SKM-1 (cell line): ENCODE measurements around the gene SHISA8.

Experiments used
- DNase-seq: peaks from one replicate; lab custom pipeline; 2025; ENCODE audit not compliant: unreplicated experiment; lab: John Stamatoyannopoulos, UW

Gene SHISA8

GRCh38 chr22:41934284-41935014 is 19.6 kb upstream of the SHISA8 start:
- no peak for DNase-seq

DNA sequence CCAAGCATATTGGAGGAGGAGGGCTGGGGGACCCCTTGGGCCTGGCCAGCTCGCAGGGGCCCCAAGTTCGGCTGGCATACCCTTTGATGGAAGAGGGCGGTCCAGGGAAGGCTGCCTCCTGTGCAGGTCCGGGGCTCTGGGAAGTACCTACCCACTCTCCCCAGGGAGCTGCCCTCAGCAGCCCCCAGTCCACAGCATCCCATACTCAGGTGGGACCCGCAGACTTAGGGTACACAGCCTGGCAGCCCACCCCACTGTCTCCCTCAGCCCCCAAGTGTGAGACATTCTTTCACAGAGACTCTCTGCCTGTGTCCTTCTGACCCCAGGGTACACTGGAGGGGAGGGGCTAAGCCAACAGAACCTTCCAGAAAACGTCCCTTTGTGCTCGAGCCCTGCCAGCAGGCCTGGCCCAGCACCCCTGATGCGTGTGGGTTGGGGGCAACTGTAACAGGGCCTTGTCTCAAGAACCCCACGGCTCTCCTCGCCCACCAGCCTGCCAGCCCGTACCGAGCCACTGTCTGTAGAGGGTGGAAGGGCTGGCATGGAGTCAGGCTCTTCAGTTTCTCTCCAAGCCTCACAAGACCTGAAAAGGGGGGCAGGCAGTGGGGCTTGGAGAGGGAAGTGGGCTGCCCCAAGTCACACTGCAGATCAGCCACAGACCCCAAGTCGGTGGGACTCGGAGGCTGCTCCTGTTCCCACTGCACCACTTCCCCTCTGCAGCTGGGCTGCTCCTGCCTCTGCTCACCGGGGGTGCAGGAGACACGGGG is 18.7 kb upstream of the SHISA8 start:
- no peak for DNase-seq

DNA sequence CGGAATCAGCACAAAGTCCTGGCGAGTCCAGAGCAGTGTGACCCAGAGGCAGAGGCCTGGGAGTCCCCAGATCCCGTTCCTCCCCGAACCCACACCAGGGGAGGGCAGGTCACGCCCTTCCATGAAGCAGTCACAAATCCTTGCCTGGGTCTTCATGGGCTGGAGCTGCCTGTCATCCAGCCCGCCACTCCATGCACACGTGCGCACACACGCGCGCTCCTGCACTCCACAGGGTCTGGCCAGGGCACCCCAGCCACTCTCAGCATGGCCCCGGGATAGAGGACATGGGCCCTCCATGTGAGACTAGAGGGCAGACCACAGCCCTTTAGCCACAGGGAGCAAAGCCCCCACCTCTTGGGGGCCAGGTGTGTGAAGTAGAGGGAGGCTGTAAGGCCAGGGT is 17.5 kb upstream of the SHISA8 start:
- no peak for DNase-seq

DNA sequence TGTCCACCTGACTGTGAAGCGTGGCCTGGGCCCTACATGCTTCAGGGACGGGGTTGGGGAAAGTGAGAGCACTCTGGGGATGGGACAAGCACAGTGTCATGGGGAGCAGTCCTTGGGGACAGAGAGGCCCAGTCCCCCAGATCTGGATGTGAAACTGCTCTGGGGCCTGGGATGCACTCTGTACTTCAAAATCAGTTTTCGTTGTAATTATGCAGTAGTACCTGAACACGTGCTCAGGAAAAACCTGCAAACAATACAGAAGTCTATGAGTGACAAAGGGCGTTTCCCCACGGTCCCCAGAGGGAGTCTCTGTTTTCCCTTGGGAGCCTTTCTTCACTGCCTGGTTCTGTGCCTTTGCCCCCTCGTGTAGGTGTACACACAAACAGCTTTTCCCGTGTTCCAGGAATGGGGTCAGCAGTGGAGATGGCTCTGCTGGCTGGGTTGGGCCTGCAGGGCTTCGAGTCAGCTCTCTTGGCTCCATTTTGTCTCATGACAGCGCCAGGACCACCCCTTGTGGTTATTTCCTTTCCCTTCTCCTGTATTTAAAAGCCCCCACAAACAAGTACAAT is 16.9 kb upstream of the SHISA8 start:
- no peak for DNase-seq

DNA sequence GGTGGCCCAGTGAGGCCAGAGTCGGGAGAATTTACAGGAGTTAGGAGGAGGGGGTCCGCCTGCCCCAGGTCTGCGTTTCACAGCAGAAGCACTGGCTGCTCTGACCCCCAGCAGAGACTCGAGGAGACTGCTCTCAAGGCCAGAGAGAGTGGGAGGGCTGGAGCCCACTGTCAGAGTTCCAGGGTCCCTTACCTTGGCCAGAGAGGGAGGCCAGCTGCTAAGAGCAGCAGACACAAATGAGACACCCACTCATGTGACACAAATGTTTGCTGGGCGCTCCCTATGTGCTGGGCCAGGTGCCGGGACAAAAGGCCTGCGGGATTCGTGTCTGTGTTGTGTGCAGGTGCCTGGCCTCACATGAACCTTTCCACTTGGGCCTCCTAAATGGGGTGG is 14.5 kb upstream of the SHISA8 start:
- DNase-seq = no peak

DNA sequence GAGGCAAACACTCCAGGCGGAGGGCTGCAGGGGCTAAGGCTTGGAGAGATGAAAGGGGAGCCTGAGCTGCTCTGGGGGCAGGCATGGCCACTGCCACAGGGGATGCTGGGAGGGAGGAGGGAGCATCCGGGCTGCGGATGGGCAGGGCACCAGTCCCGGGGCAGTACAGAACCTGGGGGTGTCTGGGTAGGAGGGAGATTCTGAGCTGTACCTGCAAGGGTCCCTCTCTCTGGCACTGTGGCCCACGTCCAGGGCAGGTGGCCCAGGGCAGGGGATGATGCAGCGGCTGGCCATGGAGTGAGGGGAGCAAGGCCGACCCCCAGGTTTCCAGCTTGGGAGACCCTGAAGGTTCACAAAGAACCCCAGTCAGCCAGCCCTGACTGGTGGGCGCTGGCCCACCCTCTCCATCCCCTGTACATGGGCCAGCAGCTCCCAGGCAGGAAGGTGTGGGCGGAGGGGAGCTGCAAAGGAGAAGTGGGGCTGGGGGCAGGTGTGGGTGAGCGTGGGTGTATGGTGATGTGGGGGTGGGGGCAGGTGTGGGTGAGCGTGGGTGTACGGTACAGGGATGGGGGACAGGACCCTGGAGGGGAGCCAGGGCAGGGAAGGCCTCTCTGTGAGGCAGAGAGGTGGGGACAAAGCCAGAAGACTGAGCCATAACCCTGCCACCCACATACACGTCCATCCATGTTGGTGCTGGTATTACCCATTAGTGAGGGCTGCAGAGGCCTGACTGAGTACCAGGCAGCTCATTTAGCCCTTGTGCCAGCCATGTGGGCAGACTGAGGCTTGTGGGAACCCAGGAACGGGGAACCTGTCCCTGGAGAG is 13.9 kb upstream of the SHISA8 start:
- DNase-seq = no peak

- no peak for DNase-seq
Observed at GRCh38 chr22:41927813-41928212, 12.9 kb upstream of the SHISA8 start.

DNA sequence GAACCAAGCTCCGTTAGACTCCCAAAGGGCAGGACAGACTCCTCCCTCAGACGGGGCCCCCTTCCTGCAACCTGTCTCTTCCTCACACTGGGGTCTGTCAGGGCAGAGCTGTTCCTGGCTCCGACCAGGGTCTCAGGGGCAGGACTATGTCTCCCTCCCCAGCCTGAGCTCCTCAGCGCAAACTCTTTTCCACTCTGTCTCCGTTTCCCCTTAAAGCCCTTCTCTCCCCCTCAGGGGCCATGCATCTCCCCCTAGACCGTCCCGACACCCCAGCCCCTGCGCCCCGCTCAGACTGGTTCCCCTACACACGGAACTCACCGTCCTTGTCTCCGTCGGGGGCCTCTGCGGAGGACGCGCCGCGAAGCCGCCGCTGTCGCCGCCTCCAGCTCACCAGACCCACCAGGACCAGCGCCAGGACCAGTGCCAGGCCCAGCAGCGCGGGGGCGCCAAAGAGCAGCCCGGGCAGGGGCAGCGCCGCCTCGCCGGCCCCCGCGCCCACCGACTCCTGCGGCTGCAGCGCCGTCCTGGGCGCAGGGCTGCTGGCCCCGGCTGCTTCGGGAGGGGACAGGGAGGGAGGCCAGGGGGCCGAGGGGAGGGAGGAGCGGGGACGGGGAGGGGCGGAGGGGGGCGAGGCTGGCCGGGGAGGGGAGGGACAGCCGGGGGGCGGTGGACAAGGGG is 11.0 kb upstream of the SHISA8 start:
- DNase-seq = no peak

DNA sequence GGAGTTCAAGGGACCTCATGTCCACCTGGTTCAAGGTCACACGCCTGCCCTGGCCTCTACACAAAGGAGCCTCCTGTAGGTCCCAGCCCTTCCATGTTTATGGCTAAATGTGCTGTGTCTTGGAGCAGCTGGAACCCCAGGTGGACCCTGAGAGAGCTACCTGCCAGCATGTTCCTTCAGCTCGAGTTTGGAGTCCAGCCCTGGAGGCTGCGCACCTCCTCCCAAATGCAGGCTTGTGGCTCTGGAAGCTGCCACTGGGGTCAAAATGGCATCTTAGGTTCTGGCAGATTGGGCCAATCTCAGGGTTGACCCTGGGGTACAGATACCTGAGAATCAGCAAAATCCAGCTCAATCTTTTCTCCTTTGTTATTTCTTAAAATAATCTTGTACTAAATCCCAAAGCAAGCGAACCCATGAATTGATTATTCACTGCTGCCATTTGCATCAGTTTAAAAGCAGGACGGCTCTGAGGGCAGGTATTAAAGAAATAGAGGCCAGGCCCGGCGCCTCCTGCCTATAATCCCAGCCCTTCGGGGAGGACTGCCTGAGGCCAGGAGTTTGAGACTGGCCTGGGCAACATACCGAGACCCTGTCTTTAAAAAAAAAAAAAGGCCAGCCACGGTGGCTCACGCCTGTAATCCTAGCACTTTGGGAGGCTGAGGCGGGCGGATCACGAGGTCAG is 8.9 kb upstream of the SHISA8 start:
- DNase-seq = no peak

DNA sequence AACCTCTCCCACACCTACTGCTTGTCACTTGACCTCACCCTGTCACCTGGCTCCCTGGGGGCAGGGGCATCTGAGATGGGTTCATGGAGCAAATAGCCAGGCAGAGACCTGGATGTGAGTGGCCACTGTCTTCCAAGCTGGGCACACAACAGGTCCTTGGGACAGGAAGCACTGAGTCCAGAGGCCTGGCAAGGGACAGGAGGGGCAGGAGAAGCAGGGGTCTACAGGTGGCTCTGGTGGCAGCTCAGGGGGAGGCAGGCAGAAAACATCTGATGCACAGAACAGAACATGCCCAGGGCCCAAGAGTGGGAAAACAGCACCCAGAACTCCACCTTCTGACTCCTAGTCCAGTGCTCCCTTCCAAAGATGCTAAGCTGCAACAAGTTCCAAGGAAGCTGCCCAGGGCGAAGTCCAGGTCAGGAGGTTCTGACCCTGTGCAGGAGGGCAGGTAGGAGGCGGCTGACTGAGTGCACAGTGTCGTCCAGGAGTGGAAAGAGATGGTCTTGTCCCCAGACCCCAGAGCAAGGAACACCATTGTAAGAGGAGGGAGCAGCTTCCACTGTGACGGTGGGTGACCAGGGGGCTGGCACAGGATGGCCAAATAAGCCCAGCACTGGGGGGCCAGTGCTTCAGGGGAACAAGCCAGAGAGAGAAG is 8.2 kb upstream of the SHISA8 start:
- DNase-seq = no peak

DNA sequence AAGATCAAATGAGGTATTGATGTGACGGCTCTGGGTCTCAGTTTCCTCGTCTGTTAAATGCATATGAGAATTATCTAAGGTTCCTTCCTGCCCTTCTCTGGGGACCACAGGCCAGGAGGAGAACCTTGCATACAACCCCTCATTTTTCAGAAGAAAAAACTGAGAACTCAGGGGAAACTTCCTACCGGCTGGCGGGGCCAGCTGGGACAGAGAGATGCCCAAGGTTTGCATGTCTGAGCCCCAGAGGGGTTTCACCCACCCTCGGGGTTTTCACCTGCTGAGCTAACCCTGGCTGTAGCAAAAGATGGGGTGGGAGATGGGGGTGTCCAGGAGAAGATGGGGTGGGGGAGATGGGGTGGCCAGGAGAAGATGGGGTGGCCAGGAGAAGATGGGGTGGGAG is 7.5 kb upstream of the SHISA8 start:
- no peak for DNase-seq

DNA sequence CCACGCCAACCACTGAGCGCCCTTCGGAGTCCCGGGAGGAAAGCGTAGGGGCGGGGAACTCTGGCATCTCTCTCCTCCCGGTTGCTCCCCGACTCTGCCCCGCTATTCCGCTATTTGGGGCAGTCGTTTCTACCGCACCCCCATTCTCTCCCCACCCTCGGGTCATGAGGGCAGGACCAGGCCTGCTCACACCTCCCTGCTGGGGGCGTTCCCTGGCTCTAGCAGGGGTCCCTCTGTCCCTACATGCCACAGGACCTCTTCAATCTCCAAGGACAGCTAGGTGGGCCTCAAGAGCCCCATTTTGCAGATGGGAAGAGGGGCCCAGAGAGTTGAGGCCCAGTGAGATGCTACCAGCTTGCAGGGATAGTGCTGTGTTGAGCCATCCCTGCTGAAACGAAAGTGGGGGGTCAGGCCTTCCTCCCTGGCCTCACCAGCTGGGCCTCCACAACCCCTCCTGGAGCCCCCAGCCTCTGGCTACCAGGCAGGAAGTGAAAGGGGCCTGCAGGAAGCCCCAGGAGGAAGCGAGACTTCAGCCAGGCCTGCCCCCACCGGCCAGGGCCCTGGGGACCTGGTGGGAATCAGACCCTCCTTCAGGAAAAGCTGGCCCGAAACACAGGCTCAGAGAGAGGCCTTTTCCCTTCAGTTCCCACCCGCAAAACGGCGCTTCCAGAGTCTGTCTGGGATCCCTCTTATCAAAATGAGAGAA is 5.5 kb upstream of the SHISA8 start:
- no peak for DNase-seq

GRCh38 chr22:41919357-41920224 is 4.7 kb upstream of the SHISA8 start:
- DNase-seq = no peak

DNA sequence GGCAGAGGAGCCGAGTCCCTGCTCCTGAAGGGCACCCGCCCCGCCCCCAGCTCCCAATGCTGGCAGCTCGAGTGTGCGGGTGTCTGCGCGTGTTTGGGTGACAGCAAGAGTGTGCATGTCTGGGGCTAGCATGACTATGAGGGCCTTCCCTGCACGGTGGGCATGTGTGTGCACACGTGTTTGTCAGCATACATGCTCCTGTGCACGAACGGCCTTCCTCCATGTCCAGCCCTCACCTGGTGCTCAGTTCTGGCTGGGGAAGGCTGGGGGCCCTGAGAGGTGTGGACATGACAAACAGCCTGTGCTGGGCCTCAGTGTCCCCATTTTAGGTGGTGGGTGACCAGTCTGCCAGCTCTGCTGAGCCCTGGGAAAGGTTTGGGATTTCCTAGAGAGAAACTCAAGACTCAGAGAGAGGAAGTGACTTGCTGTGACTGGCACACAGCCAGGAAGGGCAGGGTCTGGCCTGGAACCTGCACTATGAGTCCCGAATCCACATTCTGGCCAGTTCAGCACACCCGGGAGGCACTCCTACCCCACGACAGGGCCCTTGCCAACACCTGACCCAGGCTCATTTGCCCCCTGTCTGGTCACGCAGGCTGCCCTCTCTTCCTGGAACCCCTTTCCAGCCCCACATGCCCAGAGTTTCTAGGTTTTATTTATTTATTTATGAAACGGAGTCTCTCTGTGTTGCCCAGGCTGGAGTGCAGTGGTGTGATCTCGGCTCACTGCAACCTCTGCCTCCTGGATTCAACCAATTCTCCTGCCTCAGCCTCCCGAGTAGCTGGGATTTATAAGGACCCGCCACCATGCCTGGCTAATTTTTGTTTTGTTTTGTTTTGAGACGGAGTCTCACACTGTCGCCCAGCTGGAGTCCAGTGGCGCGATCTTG is 3.3 kb upstream of the SHISA8 start:
- DNase-seq = no peak

GRCh38 chr22:41917375-41917902 is 2.6 kb upstream of the SHISA8 start:
- DNase-seq = no peak

- DNase-seq = no peak
Observed at GRCh38 chr22:41916745-41917358, 2.0 kb upstream of the SHISA8 start.
